Stimulated activated CD4-positive, alpha-beta T cell treated with anti-CD3 and anti-CD28 coated beads, Interleukin-15, amount 100 ng/mL, for 24 hours (primary cell): ENCODE results near the gene STK40.
A peak's percentile ranks its signal among the peaks of the same experiment; 100 is the strongest.

Source experiments
- DNase-seq: peaks from one replicate; pipeline ENCODE4 v3.0.0-alpha.2; 2020

STK40 gene

DNA sequence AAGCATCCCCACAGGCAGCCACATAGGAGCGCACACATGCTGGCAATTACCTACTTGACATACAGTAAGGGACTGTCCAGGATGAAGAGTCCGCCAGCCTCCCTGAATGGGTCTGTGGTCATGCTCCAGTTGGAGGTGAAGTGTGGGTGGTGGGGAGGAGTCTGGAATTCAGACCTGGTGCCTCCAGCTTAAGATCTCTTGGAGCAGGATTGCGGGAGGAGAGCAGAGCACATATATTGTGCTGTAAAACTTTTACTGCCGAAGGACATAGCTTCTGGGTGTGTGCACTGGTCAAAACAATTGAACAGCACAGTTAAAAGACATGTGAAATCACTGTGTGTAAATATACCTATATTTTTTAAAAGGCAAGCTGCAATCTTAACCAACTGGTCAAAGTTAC is 17.9 kb downstream of the STK40 start:
- DNase-seq = no peak

DNA sequence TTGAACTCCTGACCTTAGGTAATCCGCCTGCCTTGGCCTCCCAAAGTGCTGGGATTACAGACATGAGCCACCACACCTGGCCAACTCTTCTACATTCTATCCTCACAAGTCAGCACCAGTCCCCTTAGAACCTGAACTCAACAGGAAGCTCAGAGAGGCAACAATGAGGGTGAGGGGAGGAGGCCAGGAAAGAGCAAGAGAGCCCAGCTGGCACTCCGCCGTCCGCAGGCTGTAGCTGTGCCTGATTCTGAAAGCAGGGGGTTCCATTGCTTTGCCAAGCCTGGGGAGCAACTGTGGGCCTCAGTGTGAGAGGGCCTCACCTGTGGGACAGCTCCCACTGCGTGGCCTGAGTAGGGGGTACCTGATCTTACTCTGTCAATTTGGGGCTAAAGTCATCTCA is 18.7 kb downstream of the STK40 start:
- DNase-seq = no peak

DNA sequence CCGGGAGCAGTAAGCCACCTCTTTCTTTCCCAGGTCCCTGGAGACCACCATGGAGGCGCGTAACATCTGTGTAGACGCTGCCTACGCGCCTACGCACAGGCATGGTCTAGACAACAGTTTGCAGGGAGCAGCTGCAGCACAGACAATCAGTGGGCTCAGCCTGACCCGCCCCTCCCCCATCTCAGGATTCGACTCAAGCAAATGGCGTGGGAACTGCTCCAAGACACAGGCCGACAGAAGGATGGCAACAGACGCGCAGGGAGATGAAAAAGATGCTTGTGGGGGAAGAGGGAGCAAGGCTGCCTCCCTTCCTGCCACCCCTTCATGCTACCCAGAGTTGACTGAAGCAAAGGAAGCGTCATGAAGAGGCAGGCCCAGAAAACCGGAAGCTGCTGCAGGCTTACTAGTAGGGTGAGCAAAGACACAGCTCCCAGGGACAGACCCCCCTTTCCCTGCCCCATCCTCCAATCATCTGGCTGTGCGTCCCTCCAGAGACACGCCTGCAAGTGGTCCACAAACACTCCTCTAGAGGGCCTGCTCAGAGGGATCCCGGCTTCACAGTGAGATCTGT is 19.5 kb downstream of the STK40 start:
- peak; percentile 49 for DNase-seq

DNA sequence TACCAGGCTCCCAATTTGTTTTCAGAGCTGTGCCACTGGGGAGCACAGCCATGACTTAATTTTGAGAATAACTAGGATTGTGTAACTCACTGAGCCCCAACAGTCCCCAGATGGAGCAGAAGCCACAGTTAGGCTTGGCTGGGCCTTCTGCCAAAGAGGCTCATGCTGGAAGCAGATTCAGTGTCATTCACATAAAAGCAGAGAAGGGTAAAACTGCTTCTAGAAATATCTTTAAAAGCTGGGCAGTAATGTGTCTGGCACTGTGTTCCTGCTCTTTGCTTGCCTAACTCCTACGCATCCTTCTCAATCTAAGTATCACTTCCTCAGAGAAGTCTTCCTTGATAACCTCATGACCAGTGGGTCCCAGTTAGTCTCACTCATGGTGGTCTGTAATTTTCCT is 20.3 kb downstream of the STK40 start:
- DNase-seq = no peak

DNA sequence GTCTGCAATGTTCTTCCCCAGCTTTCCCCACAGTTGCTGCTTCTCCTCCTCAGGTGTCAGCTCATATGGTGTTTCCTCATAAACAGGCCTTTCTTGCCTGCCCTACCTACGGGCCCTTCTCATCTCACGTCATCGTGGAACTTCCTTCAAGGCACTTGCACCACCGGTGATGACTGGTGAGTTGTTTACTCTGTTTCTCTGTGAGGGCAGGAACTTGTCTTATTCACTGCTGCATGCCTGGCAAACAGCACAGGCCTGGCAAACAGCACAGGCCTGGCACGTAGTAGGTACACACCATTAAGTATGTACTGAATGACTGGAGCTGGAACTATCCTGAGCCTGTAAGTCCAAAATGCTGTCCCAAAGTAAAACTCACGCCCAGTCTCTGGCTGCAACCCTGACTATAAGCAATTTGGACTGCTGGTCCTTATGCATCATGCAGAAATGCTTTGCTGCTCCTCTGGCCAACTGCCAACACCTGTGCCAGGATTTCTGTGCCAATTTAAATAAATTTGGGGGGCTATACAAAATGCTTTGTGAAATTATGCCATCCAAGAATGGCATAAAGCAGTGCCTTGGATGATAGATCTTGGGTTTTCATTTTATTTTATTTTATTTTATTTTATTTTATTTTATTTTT is 25.7 kb downstream of the STK40 start:
- peak; percentile 31 for DNase-seq

DNA sequence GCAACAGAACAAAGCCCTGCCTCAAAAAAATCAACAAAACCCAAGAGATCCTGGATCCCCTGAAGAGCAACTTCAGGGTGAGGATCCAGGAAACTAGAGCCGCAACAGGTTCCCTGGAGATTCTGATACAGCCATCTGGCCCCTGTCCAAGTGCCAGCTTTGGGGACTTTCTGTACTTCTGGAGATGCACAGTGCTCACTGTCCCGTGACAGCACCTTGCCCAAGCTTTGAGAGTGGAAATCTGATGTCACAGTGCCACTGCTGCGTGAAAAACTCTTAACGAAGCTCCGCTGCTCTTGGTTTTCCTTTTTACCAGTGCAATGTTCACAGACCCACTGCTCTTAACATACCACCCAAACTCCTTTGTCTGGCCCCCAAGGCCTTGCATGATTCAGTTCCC is 26.3 kb downstream of the STK40 start:
- DNase-seq = no peak

DNA sequence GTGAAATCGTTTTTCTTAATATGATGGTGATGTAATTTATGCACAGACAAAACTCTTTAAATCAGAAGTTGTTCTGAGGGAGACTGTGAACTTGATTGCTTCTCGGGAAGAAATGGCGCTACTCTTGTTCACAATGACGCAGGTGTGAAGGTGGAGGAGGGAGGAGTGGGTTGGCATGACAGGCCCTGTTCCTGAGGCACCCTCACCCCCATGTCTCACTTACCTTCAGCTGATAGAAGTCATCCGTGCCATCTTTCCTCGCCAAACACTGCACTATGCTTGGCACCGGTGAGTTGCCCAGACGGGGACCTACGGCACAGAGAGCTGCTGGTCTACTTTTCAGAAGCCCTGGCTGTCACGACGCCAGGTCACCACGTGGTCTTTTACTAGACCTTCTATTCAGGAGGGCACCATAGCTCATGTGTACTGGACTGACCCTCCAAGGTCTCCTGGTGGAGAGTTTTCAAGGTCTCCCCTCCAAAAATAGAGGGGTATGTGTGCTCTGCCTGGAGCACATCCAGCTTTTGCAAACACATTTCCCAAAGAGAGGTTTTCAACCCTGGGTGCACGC is 27.1 kb downstream of the STK40 start:
- DNase-seq = no peak

DNA sequence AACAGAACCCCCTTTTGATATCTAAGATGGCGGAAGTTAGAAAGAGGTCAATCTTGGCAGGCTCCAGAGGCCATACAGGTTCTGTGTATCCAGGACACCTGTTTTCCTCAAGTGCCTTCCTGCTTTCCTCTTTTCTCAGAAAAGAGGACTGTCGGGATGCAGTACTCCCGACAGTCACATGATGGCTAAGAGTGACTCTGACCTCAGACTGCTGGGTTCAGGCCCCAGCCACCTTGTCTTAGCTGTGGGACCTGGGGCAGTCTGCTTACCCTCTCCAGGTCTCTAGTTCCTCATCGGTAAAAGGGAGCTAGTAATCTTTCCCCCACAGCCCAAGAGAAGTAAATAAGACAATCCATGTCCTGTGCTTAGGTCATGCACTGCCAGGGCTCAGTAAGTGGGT is 29.9 kb downstream of the STK40 start:
- no peak for DNase-seq

DNA sequence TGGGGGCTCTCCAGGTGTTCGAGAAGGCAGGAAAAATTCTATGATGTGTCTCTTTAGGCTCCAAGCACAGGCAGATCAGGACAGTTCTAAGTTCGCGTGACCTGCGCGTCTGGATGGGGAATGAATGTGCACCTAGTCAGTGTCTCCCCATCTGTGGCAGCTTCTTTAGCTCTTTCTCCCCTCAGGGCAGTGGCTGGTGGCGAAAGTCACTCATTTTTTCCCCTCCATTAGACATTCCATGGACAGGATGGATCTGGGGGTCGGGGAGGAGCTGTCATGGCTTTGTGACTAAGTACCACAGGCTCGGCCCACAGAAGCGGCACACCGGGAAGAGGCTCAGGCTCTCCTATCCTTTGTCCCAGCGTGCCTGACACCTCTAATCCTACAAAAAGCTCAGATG is 31.2 kb downstream of the STK40 start:
- DNase-seq = no peak

DNA sequence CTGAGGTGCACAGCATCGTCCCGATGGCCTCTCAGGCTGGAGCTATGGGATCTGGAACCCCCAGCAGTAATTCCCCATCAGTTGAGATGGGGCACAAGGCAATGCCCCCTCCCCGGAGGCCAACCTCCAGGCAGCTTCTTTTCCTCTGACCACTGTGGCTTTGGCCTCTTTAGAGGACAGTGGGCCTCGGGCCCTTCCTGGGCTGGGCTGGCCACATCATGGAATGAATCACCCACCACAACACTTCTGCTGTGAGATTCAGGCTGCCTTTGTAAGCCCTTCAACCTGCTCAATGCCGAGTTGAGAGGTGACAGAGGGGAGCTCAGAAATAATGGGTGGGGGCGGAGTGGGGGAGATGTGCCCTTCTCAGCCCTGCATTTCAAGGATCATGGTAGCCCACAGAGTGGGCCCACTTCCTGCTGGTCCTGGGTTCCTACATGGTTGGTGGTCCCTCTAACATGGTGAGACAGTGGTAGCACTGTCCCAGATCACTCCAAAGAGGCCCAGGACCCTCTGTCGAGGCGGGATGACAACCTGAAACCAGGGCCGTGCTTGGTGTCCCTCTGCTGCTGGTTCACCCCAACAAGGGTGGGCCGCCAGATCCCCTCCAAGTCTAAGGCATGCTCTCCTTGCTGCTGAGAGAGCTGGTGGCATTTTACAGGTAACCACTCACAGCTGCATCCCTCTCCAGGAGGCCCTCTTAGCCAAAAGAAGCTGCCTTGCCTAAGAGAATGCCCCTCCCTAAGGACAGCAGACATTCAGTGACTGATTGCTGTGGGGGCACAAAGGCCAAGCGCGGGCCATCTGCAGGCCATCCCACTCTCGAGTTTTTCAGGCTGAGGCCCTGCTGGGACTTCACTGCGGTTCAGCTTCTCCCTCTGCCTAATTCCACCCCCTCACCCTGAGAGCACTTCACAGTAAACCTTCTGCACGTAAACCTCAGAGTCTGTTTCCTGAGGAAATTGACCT is 32.5 kb downstream of the STK40 start:
- no peak for DNase-seq

DNA sequence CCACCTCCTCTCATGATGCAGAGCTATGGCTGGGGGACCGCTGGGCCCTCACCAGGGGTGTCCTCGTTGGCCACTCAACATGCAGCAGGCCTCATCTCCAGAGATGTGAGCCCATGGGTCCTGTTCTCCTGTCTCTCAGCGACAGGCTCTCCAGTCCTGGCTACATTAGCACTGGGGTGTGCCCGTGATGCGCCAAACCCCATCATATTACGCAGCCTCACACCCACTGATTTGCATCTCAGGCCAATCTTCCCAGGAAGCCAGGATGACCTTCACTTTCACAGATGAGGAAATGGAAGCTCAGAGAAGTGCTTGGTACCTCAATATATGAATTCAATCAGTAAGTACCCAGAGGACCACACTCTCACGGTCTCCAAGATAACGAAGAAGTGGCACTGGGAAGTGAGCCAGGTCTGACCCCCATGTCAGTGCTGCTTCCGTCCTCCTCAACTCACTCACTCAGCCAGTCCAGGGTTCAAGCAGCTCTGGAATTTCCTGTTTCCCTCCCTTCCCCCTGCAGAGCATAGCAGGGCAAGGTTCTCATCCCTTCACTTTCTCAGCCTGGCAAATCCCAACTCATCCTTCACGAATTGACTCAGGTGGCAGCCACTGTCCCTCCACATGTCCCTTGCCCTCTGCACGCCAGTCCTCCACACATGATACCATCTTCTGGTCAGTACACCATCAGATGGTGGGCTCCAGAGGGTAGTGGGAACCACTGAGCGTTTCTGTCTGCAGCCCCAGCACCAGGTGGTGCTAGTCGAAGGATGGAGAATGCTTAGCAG is 33.4 kb downstream of the STK40 start:
- no peak for DNase-seq

DNA sequence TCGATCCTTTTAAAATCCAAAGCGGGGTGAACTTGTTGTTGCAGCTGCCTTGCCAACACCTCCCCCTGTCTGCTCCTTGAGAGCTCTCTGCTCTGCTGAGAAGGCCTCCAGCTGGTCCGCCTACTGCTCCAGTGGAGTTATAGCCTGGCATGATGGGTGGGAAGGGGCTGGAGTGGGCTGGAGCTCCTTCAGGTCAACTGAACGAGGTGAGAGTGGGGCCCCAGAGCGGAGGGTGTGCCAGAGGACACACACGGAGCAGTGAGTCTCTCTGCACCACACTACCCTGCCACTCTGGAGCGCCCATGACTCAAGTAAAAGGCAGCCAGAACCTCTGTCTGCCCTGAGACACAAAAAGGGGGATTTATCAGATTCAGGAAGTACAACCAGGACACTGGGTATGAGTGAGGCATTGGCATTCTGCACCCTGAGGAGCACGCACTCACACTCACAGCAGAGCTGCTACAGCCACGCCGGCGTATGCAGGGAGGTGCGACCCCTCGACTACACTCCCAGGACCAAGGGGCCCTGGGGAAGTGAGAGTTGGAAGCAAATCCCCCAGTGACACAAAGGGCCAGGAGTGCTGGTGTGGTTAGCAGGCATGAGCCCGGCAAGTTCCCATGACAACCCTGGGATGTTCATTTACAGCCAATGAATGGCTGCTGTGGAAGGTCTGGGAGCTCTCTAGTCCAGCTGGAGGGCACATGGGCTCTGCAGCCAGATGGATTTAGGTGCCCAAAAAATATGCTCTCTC is 34.3 kb downstream of the STK40 start:
- no peak for DNase-seq

DNA sequence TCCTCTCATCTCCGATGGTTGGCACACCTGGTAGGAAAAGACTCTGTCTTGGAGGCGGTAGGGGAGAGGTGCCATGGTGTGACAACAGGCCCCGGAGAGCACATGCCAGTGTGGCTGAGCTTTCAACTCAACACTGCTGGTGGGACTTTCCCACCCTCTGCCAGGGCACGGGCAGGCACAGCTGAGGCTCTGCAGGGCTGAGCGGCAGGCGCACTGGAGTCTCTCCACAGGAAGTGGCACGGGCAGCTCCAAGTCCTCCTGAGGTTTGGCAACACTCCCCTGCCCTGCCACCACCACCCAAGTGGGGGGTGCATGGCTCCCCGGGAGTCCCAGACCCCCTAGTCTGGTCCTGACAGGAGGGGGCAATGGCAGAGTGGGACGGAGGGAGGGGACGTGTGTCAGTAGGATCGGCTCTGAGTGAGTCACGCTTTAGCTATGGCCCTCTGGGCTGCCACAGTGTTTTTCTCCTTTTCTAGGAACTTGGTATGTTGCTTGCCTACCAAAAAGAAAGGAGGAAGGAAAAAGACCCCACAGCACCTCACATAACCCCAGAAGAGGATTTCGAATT is 35.0 kb downstream of the STK40 start:
- DNase-seq = peak; percentile 65

DNA sequence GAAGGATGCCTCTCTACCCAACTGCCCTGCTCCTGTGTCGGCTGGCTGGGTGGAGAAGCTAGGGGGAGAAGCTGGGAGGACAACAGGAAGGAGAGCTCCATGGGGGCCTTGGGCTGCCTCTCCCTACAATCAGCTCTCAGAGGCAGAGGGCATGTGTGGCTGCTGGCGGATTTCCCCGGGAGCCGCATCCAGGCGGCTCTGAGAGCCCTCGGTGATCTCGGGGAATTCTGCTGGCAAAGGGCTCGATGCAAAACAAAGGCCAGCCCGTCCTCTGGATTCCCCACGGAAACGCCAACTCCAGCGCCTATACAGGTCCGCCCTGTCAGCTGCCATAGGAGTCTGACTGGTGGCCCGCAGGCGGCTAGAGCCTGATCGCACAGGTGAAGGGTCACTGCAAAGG is 35.9 kb downstream of the STK40 start:
- no peak for DNase-seq

DNA sequence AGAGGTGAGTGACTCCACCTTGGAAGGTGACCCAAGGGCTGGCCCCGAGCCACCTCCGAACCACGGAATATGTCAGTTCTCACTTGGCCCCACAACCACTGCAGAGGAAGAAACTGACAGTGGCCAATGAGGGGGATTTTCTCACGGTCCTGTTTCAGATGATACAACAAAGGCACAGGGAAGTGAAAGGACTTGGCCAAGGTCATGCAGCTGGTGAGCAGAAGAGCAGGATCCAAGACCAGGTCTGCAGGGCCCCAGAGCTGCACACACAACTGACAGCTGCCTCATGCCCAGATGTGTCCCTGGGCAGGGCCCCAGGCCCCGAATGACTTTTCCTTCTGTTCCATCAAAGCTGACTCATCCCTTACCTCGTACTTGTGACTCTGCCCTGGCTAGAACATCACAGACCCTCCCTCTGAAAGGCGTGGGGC is 36.5 kb downstream of the STK40 start:
- peak; percentile 32 for DNase-seq

DNA sequence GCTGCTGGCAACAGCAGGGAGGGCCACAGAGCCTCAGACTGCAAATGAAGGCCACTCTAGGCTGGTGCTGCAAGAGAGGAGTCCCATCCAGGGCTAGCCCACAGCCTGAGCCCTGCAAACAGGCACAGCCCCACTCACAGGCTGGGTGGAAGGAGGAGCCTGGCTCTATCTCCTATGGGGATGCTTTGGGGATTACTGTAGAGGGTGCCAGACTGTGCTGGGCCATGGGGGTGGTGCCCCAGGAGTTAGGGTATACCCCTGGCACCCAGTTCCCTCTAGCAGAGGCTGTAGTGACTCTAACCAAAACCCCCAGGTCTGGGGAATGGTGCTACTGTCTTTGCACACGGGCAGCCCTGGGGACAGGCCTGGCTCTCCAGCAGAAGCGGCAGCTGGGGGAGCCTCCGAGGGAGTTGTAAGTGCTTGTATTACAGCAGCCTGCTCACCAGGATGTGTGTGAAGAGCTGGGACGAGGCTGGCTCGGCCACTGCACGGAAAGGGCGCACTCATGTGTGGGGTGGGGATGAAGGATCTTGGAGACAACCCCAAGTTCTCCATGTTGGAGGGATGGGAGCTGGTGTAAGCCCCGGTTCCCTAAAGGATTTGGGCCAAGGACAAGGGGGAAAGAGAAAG is 38.9 kb downstream of the STK40 start:
- DNase-seq = no peak

DNA sequence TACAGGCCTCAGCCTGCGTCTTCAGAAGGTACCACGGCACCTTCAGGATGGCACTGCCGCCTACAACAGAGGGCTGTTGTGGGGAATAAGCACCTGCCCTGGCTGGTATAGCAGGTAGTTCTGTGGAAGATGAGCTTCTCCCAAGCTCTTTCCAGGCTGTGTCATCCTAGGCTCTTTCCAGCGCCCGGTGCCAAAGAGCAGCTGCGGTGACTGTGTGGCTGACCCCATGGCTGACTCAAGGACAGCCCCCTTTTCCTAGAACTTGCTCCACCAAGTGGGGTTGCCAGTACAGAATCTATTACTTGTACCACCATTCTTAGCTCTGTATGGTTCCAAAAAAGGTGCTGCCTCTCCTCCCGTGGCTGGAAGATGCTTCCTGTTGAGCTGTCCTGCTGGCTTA is 40.4 kb downstream of the STK40 start:
- no peak for DNase-seq

DNA sequence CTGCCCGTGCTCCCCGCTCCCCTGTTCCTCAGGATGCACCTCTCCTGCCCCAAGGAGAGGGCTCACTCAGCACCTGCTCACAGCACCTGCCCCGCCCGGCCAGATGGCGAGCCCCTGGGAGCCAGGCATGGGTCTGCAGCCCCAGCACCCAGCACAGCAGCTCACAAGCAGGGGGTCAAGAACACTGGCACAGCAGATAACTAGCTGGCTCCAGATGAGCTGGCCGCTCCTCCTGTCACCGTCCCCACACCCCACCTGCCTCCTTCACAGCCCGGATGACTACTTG is 41.4 kb downstream of the STK40 start:
- DNase-seq = no peak

DNA sequence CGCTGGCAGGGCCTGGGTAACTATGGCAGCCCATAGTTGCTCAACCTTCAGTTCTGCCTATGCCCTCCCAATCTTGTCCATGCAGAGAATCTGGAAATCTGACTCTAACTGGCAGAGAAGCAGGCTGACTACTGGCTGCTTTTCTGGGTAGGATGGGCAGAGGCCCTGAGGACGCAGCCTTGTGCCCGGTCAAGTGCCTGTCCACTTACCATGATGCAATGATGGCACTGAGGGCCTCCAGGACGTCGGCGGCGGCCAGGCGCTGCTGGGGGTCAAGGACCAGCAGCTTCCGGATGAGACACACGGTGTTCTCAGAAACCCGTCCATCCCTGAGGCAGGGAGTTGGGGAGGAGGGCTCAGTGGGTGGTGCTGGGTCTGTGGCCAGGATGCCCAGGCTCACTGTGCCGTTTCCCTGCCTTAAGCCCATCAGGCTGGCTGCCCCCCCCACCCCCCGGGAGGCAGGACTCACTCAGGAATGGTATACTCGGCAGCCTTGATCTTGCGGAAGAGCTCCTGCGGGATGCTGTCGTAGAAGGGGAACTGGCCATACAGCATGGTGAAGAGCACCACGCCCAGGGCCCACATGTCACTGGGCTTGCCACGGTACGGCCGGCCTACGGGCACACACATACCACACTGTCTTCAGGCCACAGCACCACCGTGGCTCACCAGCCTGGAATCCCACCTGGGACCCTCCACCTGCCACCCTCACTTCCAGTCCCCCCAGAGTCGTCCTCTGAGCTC is 41.9 kb downstream of the STK40 start:
- no peak for DNase-seq

DNA sequence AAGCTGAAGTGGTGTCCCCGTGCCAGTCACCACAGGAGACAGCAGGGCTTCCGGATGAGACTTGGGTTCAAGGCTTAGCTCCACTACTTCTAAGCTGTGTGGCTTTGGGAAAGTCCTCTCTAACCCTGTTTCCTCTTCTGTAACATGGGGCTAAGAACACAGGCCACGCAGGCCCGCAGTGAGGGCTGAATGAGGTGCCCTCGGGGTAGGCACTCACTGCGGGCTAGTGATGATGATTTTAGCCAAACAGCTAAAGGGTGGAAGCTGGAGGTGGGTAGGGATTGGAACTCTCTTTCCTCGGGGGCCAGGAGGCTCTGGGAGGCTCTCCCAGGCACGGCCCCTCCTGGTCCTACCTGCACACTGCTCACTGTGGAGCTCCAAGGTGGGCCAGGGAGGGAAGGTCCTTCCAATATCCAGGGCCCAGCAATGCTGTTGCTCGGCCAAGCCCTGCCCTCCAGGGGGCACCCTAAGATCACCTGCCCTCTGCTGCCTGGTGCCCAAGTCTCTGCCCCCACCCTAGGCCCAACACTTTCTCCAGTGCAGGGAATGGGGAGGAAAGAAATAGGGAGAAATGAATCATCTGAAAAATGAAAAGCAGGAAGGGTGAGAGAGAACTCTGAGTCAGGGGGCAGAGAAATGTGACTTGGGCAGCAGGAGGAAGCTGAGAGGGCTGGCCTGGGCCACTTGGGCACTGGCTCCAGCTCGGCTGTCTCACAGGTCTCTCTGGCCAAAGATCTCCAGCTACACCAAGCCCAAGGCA is 43.1 kb downstream of the STK40 start:
- DNase-seq = peak; percentile 64
